Glutamatergic neuron (in vitro differentiated cells): ENCODE data around the gene KDM5B. TPM values are rescaled to one million over a fixed set of nuclear protein-coding genes. Genes with fewer than 3 reads are reported as not detected.
A peak's percentile ranks its signal among the peaks of the same experiment; 100 is the strongest.

Experiments used
- DNase-seq: peaks from one replicate; pipeline ENCODE4 v3.0.0; 2022
- H3K27ac Mint-ChIP-seq: one replicate; pipeline ENCODE4 v1.8.0; 2020; ENCODE audit warnings: mild to moderate bottlenecking, mixed read lengths, inconsistent platforms; ENCODE audit not compliant: unreplicated experiment
- H3K27me3 Mint-ChIP-seq: one replicate; pipeline ENCODE4 v1.8.0; 2020; ENCODE audit warnings: mild to moderate bottlenecking, moderate library complexity, mixed read lengths, inconsistent platforms; ENCODE audit not compliant: unreplicated experiment
- H3K36me3 Mint-ChIP-seq: one replicate; pipeline ENCODE4 v1.8.0; 2020; ENCODE audit warnings: mild to moderate bottlenecking, mixed read lengths, inconsistent platforms; ENCODE audit not compliant: unreplicated experiment
- H3K4me1 Mint-ChIP-seq: one replicate; pipeline ENCODE4 v1.8.0; 2020; ENCODE audit warnings: mild to moderate bottlenecking, low read depth, mixed read lengths, inconsistent platforms; ENCODE audit not compliant: unreplicated experiment
- H3K4me3 Mint-ChIP-seq: one replicate; pipeline ENCODE4 v1.8.0; 2020; ENCODE audit warnings: mild to moderate bottlenecking, mixed read lengths, inconsistent platforms; ENCODE audit not compliant: unreplicated experiment
- H3K9me3 Mint-ChIP-seq: one replicate; pipeline ENCODE4 v1.8.0; 2020; ENCODE audit warnings: mild to moderate bottlenecking, moderate library complexity, mixed read lengths, inconsistent platforms; ENCODE audit not compliant: unreplicated experiment
- long read RNA-seq: library from polyadenylated mRNA; unstranded; transcript quantifications from one replicate; pipeline ENCODE4 v2.0.0, GENCODE V29; 2020; ENCODE audit not compliant: unreplicated experiment
- total RNA-seq: library from RNA; stranded (reverse); fragmentation: NEBNext Ultra II Directional; extraction: Animal tissue kit (Norgen Biotek cat#: 25700); gene quantifications from one replicate; pipeline ENCODE4 v1.2.1, GENCODE V29; 2021; ENCODE audit not compliant: unreplicated experiment
- TF ChIP-seq, protein P1 (sequence below): fragments of 200-600 bp; sonication (generic); IDR thresholded peaks from one replicate; pipeline ENCODE4 v1.5.0; 2021; ENCODE audit not compliant: partially characterized antibody, unreplicated experiment

The KDM5B gene
- 338 TPM for total RNA-seq
- long read RNA-seq, full-length matches to known transcripts = 13 of 40 reads
- long read RNA-seq, partial matches to known transcripts = 25 of 40 reads
- long read RNA-seq, other reads (novel, unspliced or antisense) = 2 of 40 reads

DNA sequence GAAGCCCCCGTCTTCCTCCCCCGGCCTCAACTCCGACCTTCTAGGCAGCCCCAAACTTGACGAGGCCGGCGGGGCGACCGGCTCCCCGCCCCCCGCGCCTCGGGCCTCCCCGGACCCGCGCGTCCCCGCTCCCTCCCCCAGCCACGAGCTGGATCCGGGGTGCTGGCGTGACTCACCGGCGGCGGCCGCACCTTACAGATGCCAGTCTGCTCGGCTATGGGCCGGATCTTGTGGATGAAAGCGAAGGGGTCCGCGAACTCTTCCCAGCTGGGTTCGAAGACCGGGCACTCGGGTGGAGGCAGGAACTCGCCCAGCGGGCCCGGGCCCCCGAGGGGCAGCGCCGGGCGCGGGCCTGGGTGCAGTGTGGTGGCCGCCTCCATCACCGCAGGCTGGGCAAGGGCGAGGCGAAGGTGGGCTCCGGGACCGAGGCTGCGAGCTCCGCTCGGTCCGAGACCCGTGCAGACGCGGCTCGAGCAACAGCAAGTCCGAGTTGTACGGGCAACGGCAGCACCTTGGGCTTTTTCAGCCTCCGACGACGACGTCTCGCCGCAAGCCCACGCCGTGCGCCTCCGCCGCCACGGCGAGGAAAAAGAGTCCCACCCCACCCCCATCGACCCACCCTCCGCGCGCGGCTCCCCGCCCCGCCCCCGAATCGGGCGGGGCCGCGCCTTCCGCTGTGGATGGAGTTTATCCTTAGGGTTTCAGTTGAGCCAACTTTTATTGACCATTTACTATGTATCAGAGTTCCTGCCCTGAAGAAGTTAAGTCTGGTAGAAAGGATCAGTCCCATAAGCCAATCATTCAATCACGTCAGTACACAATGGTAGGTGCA, at the start of gene KDM5B:
Gene KDM5B, minus strand, starts transcription at position 496 of the 832 bp plus-strand sequence. Its CDS starts 116 bp downstream, at position 380.
- Mint-ChIP-seq H3K27ac (peak within 1 kb of the TSS; percentile 84), H3K4me1 (peaks cover 25% of the 10 kb centered on the region), H3K4me3 (peak within 1 kb of the TSS; percentile 85), H3K27me3 (peaks cover 16% of the 10 kb centered on the region), H3K9me3 (peaks cover 18% of the 10 kb centered on the region), H3K36me3 (no peaks in the 10 kb centered on the region)
- TF ChIP-seq, protein P1, sequence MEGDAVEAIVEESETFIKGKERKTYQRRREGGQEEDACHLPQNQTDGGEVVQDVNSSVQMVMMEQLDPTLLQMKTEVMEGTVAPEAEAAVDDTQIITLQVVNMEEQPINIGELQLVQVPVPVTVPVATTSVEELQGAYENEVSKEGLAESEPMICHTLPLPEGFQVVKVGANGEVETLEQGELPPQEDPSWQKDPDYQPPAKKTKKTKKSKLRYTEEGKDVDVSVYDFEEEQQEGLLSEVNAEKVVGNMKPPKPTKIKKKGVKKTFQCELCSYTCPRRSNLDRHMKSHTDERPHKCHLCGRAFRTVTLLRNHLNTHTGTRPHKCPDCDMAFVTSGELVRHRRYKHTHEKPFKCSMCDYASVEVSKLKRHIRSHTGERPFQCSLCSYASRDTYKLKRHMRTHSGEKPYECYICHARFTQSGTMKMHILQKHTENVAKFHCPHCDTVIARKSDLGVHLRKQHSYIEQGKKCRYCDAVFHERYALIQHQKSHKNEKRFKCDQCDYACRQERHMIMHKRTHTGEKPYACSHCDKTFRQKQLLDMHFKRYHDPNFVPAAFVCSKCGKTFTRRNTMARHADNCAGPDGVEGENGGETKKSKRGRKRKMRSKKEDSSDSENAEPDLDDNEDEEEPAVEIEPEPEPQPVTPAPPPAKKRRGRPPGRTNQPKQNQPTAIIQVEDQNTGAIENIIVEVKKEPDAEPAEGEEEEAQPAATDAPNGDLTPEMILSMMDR = no peak
- DNase-seq = peak; percentile 84

DNA sequence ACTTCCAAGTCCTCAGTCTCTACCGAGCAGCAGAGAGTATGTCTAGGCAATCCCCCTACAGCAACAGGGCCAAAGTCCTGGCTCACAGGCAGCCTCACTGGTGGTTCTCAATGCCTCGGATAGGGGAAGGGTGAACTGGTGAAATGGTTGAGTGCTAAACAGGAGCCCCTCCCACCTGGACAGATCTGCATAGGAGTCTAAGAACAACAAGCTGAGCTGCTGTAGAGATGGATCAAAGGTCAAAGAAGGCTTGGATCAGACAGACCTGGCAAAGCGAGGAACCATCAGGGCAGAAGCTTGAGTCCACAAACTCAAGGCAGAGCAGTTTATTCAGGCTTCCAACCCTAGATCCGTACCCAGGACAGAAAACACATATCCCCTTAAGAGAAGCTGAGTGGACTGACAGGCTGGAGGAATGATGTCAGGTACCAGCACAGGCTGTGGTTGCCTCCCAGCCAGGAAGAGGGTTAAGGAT, 49.0 kb upstream of the KDM5B start:
- TF ChIP-seq, protein P1 = no peak
- peaks cover 8% of the 10 kb centered on the region for H3K9me3 Mint-ChIP-seq

DNA sequence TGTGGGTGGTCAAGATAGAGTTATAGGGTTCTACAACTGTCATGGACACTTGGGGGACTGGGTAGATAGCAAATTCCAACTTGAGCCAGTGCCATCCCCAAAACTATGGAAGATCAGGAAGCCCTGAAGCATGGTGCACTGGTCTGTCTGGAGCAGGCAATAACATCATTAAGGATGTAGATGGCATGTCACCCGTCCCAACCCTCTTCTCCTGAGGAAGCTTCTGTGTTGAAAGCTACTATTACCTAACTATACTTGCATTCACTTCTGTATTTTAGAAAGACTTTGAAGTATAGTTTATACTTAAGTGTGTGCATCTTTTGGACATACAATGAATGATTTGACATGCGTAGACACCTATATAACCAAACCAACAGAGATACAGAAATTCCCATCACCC, 47.8 kb upstream of the KDM5B start:
- Mint-ChIP-seq H3K27ac (no peak overlapping the region), H3K4me1 (peaks cover 2% of the 10 kb centered on the region), H3K9me3 (peaks cover 8% of the 10 kb centered on the region), H3K4me3 (no peak overlapping the region), H3K36me3 (no peaks in the 10 kb centered on the region), H3K27me3 (peaks cover 5% of the 10 kb centered on the region)
- no peak for DNase-seq
- TF ChIP-seq, protein P1 = no peak

More for the DNA sequence above, 49.0 kb upstream of the KDM5B start:
- H3K4me1 Mint-ChIP-seq = peaks cover 2% of the 10 kb centered on the region
- no peak for DNase-seq
- no peaks in the 10 kb centered on the region for H3K36me3 Mint-ChIP-seq
- no peak overlapping the region for H3K4me3 Mint-ChIP-seq
- H3K27ac Mint-ChIP-seq = no peak overlapping the region
- H3K27me3 Mint-ChIP-seq = peaks cover 6% of the 10 kb centered on the region

DNA sequence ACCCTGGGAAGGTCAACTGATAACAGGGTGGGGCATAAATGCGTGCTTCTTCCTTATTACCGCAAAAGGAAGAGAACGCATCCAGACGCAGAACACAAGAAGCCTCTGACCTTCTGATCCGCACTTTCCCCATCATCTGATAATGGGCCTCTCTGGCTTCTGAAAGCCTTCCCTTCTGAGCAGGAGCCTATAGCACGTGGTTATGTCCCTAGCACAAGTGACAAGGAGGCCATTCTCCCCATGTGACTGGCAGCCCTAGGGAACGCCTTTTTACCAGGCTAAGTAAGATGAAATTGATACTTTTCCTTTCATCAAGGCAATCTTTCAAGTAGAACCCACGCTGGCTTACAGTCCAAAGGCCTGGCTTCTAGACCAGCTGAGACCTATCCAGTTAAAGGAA, 46.6 kb upstream of the KDM5B start:
- no peak for DNase-seq
- peaks cover 5% of the 10 kb centered on the region for H3K9me3 Mint-ChIP-seq
- no peak overlapping the region for H3K27ac Mint-ChIP-seq
- no peak overlapping the region for H3K4me3 Mint-ChIP-seq
- H3K27me3 Mint-ChIP-seq = no peaks in the 10 kb centered on the region
- TF ChIP-seq, protein P1 = no peak
- H3K36me3 Mint-ChIP-seq = no peaks in the 10 kb centered on the region
- H3K4me1 Mint-ChIP-seq = peaks cover 2% of the 10 kb centered on the region
